Activated T-cell treated with anti-CD3 and anti-CD28 coated beads, Interleukin-2, amount 50 U/mL, for 1 hour (primary cell): ENCODE data around the gene JARID2.

Experiments
- DNase-seq: peaks from one replicate; pipeline ENCODE4 v3.0.0-alpha.2; 2020

The JARID2 gene

GRCh38 chr6:15477746-15478145, 231.9 kb downstream of the JARID2 start:
- DNase-seq: no peak

GRCh38 chr6:15479761-15480160, 233.9 kb downstream of the JARID2 start:
- DNase-seq: no peak

- no peak for DNase-seq
These were observed 234.7 kb downstream of the JARID2 start for GRCh38 chr6:15480525-15480924.

- no peak for DNase-seq
These were observed 235.8 kb downstream of the JARID2 start for GRCh38 chr6:15481390-15482291.

- no peak for DNase-seq
These were observed 237.2 kb downstream of the JARID2 start for GRCh38 chr6:15483060-15483459.

- DNase-seq: no peak
These were observed 238.3 kb downstream of the JARID2 start for GRCh38 chr6:15484140-15484539.

- DNase-seq: no peak
These were observed 239.0 kb downstream of the JARID2 start for GRCh38 chr6:15484821-15485220.

- no peak for DNase-seq
These were observed 240.1 kb downstream of the JARID2 start for GRCh38 chr6:15485936-15486335.

GRCh38 chr6:15487262-15487661, 241.4 kb downstream of the JARID2 start:
- no peak for DNase-seq

GRCh38 chr6:15489261-15489962, 243.5 kb downstream of the JARID2 start:
- no peak for DNase-seq

GRCh38 chr6:15490242-15491100, 244.6 kb downstream of the JARID2 start:
- DNase-seq: no peak

- DNase-seq: peak; percentile 70
These were observed 245.6 kb downstream of the JARID2 start for GRCh38 chr6:15491255-15491985.

GRCh38 chr6:15491986-15492269, 246.1 kb downstream of the JARID2 start:
- DNase-seq: no peak

- DNase-seq: no peak
These were observed 247.7 kb downstream of the JARID2 start for GRCh38 chr6:15493437-15494168.

- DNase-seq: no peak
These were observed 249.6 kb downstream of the JARID2 start for GRCh38 chr6:15495375-15495901.

GRCh38 chr6:15496345-15497131, 250.7 kb downstream of the JARID2 start:
- DNase-seq: no peak

GRCh38 chr6:15498640-15499039, 252.8 kb downstream of the JARID2 start:
- DNase-seq: no peak

- no peak for DNase-seq
These were observed 253.3 kb downstream of the JARID2 start for GRCh38 chr6:15499125-15499524.

GRCh38 chr6:15499591-15499990, 253.7 kb downstream of the JARID2 start:
- DNase-seq: no peak

- DNase-seq: no peak
These were observed 254.3 kb downstream of the JARID2 start for GRCh38 chr6:15500078-15500740.
